Suppressor macrophage treated with lipopolysaccharide for 4 hours (primary cell): ENCODE data around the gene HOXA2.

ENCODE experiments used
- DNase-seq: peaks from one replicate; pipeline ENCODE4 v3.0.0-alpha.2; 2020

Gene HOXA2

DNA sequence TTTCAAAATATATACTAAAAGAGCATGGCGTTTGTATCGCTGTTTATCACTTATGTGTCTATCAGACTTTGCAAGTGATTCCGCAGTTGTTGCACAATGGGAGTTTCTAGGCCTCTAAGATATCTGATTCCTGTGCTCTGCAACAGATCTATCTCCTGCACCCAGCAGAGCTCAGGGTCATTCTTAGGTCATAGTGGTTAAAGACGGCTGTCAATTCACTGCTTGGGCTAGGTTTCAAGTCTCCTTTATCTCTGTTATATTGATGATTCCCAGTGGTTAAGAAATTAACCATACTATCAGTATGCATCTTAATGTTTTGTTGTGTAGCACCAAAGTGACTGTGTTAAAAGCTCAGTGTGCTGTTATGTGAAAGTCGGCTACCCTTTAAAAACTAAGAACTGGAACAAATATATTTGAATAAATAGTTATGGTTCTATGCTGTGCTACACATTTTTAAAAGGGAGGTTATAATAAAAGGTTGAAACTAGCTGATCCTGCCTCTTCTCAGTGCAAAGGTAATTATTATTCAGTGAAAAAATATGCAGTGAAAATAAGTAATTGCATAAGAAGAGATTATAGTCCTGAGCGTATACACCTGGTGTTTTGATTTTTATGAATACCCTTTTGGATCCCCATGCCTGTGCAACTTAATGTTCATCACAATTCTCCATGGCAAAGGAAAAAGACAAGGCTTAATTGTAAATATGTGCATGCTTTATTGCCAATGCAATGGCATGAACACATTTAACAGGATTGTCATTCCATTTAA, 30.7 kb downstream of the HOXA2 start:
- no peak for DNase-seq

DNA sequence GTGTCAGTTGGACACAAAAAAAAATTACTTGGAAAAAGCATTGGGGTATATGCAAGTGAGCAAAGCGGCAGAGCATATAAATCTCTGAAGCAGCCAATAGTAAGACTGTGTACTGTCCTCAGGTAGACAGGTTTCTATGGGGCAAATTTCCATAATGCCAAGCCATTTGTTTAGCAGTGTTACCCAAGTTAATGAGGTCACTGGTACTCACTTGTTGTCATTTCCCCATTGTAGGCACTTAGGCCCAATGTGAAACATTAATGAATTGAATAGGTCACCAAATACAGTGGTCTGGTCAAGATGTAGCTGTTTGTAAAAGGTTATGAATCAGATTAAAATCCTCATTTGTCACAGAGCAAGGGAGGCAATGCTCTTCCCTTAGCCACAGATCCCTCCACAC, 34.2 kb downstream of the HOXA2 start:
- DNase-seq: peak; percentile 29

DNA sequence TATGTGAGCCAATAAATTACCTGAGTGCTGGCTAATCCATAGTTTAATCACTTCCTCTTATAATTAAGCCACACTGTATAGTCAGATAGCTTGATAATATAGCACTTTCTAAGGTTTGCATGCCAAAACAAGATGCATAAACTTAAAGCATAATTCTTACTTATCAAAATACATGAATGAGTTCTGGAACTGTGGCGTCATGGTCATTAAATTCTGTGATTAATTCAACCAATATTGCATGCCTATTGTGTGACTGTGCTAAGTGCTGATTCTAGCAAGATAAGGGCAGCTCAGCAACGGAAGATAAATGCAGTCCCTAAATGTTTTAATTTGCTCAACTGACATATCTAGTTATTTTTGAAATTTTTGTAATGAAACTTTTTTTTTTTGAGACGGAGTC, 36.3 kb downstream of the HOXA2 start:
- DNase-seq: no peak

GRCh38 chr7:27065709-27066108, 36.8 kb downstream of the HOXA2 start:
- no peak for DNase-seq

DNA sequence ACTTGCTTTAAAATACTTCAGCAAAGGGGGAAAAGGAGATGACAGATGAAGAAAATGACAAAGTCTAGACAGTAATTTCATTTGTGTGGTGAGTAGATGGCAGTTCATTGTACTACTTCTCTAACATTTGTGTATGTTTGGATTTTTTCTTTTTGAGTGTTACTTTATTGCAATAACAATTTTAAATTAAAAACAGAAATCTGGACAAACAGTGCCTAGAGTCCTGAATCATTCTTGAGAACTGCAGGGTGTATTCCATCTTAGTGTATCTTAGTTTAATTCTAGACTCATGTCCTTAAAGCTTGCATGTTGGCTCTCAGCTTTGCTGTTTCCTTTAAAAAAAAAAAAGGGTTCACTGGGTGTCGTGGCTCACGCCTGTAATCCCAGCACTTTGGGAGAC, 37.8 kb downstream of the HOXA2 start:
- no peak for DNase-seq

DNA sequence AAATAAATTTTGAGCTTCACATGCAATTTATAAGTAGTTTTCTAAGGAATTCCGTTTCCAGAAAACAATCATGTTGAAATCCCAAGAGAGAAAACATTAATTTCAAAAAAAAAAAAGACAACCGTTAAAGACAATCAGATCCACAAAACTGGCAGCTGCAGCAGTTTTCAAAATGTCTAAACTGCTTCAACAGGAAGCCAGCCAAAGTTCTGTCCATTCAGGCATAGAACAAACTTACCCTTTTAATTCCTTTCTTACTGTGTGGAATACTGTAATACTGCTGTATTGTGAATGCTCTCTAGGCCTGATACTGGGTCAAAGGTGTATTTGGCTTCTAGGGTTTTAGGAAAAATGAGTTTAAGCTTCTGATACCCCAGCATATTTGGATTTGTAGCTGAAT, 38.3 kb downstream of the HOXA2 start:
- no peak for DNase-seq

GRCh38 chr7:27062946-27063345, 39.5 kb downstream of the HOXA2 start:
- no peak for DNase-seq

DNA sequence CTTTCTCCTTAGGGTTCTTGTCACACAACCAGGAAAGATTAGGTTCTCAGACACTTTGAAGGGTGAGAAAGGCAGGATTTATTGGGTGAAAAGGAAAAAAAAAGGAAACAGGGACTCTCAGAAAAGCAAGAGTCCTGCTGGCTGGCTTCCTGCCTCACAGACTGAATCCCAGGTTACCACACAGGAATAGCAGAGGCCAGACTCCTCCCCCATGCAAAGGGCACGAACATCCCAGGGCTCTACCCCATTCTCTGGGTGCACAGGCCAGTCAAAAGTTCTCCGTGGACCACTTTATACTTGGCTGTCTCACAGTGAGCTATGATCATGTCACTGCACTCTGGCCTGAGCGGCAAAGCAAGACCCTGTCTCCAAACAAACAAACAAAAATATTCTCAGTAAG, 49.3 kb downstream of the HOXA2 start:
- no peak for DNase-seq

- no peak for DNase-seq
These were observed 51.0 kb downstream of the HOXA2 start for GRCh38 chr7:27051451-27051850.
